GM19324 (cell line): Measurements from ENCODE around the gene TARS3.

ENCODE experiments used
- ATAC-seq: cut with Tn5 transposase; IDR thresholded peaks from one replicate; pipeline ENCODE4 v1.9.1; 2021; ENCODE audit warnings: mild to moderate bottlenecking, moderate library complexity; ENCODE audit not compliant: unreplicated experiment, low FRiP score

Gene TARS3

DNA sequence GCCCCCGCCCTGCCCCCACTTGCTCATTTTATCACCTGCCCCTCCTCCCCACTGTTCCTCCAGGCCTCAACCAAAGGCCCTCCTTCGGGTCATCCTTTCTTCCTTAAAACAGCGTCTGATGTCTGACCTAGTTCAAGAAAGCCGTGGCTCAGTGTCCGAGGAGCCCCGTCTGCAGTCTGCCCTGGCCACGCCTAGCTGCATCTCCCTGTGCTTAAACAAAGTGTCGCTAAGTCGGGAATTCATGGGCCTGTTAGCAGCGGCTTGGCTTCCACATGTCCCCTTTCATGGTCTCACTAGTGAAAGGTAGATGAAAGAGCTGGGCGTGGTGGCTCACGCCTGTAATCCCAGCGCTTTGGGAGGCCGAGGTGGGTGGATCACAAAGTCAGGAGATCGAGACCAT is 113.3 kb downstream of the TARS3 start:
- ATAC-seq: no peak

- no peak for ATAC-seq
Measured at GRCh38 chr15:101610611-101611000, 113.7 kb downstream of the TARS3 start.

DNA sequence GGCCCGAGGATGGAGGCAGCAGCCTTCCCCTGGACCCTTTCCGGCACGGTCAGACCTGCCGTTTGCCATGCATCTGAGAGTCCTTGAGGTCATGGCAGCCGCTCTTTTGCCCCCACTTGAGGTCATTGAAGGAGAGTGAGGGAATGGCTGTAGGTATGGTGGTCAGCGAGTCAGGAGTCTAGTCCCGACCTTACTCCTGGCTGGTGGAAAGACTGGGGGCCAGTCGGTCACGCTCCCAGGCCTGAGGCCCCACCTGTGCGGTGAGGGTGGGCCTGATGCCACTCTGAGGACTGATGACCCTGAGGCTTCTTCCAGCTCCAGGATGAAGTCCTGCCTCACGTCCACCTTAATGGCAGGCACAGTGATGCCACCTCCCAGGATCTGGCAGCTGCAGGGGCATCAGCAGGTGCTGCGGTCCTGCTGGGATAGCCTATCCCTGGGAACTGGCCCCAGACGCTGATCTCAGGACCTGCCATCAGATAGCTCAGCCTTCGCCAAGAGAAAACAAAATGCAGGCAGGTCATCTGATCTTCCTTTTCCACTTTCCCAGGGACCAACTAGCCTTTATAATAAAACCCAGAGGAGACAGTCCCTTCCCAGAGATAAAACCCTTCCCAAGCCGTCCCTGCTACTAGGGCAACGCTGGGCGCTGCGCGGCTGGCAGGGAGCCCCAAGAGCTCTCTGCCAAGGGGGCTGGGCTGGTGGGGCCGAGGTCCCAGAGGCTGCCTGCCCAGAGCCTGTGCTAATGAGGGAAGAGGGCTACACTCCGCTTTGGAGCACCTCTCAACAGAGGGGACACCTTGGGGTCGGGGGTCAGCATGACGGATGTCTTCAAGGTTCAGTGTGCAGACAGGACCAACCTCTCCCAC is 114.3 kb downstream of the TARS3 start:
- no peak for ATAC-seq

GRCh38 chr15:101608201-101608600 is 116.1 kb downstream of the TARS3 start:
- ATAC-seq: no peak

GRCh38 chr15:101607108-101607507 is 117.2 kb downstream of the TARS3 start:
- no peak for ATAC-seq

DNA sequence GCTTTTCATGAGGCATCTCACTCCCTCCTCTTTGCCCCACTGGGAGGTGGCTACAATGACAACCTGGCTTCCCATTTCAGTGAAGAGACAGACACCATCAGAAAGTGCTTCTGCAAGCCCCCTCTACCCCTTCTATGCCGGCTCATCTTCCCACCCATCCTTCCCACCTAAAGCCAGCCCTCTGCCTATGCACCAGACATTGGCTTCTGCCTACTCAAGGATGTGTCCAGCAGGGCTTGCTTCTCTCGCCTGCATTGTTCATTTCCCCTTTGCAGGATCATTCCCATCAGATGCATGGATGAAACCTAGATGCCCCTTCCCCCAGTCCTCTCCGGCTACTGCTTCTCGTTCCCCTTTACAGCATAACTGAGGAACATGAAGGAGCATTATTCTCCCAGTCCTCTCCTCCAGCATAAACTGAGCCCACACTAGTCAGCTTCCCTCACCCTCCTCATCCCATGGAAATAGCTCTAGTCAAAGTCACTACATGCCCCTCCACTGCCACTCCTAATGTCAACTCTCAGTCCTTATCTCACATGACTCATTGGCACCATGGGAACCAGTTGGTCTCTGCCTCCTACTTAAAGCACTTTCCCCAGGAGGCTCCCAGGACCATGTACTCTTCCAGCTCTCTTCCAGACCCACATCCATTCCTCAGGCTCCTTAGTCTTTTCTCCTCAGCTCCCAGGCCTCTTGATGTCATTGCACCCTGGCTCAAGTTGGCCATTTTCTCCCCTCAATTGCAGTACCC is 120.0 kb downstream of the TARS3 start:
- ATAC-seq: no peak
